ENCODE data around the gene C3orf20. TPM values are rescaled to one million over a fixed set of nuclear protein-coding genes. Genes with fewer than 3 reads are reported as not detected.

C3orf20 gene
- total and polyA plus RNA-seq, 2 experiments from 2014 or later = not detected

DNA sequence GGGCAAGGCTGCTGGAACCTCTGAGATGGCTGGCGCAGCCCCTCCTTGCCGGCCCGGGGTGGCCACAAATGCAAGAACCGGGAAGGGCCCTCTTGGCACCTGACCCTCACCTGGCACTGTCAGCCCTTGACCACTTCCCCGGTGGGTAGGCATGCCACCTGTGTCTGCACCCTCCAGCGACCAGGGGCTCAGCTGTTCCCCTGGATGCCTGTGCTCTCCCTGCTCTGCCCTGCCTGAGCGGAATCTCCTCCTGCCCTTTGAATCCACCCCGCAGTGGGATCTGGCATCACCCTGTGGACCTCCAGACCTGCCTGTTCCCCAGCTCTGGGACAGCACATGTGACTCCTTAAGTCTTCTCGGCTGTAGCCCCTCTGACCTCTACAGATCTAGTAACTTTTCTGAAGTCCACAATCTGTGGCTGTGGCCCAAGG is 117.8 kb downstream of the C3orf20 start (continued):
- TF ChIP-seq REST (IDR thresholded peaks at IDR 0.05; ENCODE audit: unreplicated experiment) = no peak
- no peak for TF ChIP-seq NANOG (IDR thresholded peaks at IDR 0.05; ENCODE audit: borderline replicate concordance)
- no peak for TF ChIP-seq EZH2 (IDR thresholded peaks at IDR 0.05; ENCODE audit: low read depth, unreplicated experiment)
- TF ChIP-seq POLR2AphosphoS5 (IDR thresholded peaks at IDR 0.05; ENCODE audit: low read depth) = no peak
- TF ChIP-seq EZH2phosphoT487 (IDR thresholded peaks at IDR 0.05; ENCODE audit: unreplicated experiment) = no peak

DNA sequence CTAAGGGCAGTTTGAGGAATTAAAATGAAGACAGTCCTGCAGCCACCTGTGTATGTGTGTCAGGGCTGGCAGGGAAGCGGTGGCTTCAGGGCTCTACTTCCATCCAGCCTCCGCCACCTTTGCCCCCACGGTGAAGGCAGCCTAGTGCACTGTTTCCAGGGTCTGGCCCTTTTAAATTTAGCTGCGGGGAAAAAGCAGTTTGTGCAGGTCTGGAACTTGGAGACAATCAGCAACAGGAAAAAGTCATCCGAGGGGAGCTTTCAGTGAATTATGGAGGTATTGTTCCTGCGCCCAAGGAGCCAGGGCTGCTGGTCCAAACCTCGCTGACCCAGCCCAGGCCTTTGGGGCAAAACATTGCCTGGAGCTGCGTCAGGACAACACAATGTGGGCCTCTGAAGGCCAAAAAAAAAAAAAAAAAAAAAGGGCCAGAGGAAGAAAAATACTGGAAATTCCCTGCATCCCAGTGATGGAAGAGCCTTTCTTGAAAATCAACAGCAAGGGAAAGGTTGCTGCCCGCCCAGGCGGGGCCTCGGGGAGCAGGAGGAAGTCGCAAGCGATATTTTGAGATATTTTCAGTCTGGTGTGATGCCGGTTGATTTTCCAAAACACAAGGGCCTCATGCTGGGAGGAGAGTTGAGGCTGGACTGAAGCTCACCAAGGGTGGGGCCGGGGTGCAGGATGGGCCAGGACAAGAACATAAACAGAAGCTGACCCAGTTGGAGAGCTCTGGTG is 118.4 kb downstream of the C3orf20 start:
- Histone ChIP-seq H3K9me2 (ENCODE audit: insufficient read depth) (no peaks in the 10 kb centered on the region), H3K27ac (ENCODE audit: low read depth) (no peak overlapping the region), H3K27me3 (ENCODE audit: insufficient read depth) (no peaks in the 10 kb centered on the region), H2AFZ (no peak overlapping the region), H3F3A (replicated peaks; ENCODE audit: low read depth) (no peaks in the 10 kb centered on the region), H4K20me1 (replicated peaks; ENCODE audit: insufficient read depth) (no peaks in the 10 kb centered on the region), H3K4me2 (no peak overlapping the region), H3K79me2 (replicated peaks; ENCODE audit: insufficient read depth) (no peaks in the 10 kb centered on the region), H3K4me3 (no peak overlapping the region), H3K36me3 (ENCODE audit: insufficient read depth) (no peaks in the 10 kb centered on the region), H3K4me1 (ENCODE audit: insufficient read depth) (peaks cover 7% of the 10 kb centered on the region)
- Mint-ChIP-seq H3K9me3 (no peaks in the 10 kb centered on the region), H3K27ac (peak overlapping the region; percentile 13; the same call in 1 of the 2 replicates), H3K4me1 (peaks cover 26% of the 10 kb centered on the region), H3K4me3 (no peak overlapping the region), H3K27me3 (ENCODE audit: insufficient read depth, low read depth, poor library complexity) (peaks cover 4% of the 10 kb centered on the region), H3K36me3 (ENCODE audit: low read depth) (no peaks in the 10 kb centered on the region)
- ATAC-seq (no peak), DNase-seq (ENCODE audit: low spot score) (no peak)
- TF ChIP-seq REST (IDR thresholded peaks at IDR 0.05; ENCODE audit: unreplicated experiment) (no peak), JUNB (IDR thresholded peaks at IDR 0.05; ENCODE audit: unreplicated experiment) (no peak), EZH2 (IDR thresholded peaks at IDR 0.05; ENCODE audit: low read depth, unreplicated experiment) (no peak), POLR2AphosphoS5 (IDR thresholded peaks at IDR 0.05; ENCODE audit: low read depth) (no peak)
- TF ChIP-seq, protein P1, sequence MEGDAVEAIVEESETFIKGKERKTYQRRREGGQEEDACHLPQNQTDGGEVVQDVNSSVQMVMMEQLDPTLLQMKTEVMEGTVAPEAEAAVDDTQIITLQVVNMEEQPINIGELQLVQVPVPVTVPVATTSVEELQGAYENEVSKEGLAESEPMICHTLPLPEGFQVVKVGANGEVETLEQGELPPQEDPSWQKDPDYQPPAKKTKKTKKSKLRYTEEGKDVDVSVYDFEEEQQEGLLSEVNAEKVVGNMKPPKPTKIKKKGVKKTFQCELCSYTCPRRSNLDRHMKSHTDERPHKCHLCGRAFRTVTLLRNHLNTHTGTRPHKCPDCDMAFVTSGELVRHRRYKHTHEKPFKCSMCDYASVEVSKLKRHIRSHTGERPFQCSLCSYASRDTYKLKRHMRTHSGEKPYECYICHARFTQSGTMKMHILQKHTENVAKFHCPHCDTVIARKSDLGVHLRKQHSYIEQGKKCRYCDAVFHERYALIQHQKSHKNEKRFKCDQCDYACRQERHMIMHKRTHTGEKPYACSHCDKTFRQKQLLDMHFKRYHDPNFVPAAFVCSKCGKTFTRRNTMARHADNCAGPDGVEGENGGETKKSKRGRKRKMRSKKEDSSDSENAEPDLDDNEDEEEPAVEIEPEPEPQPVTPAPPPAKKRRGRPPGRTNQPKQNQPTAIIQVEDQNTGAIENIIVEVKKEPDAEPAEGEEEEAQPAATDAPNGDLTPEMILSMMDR (conservative IDR thresholded peaks at IDR 0.05; ENCODE audit: low read depth in 2 of 2) = no peak
- TF ChIP-seq, protein P2, sequence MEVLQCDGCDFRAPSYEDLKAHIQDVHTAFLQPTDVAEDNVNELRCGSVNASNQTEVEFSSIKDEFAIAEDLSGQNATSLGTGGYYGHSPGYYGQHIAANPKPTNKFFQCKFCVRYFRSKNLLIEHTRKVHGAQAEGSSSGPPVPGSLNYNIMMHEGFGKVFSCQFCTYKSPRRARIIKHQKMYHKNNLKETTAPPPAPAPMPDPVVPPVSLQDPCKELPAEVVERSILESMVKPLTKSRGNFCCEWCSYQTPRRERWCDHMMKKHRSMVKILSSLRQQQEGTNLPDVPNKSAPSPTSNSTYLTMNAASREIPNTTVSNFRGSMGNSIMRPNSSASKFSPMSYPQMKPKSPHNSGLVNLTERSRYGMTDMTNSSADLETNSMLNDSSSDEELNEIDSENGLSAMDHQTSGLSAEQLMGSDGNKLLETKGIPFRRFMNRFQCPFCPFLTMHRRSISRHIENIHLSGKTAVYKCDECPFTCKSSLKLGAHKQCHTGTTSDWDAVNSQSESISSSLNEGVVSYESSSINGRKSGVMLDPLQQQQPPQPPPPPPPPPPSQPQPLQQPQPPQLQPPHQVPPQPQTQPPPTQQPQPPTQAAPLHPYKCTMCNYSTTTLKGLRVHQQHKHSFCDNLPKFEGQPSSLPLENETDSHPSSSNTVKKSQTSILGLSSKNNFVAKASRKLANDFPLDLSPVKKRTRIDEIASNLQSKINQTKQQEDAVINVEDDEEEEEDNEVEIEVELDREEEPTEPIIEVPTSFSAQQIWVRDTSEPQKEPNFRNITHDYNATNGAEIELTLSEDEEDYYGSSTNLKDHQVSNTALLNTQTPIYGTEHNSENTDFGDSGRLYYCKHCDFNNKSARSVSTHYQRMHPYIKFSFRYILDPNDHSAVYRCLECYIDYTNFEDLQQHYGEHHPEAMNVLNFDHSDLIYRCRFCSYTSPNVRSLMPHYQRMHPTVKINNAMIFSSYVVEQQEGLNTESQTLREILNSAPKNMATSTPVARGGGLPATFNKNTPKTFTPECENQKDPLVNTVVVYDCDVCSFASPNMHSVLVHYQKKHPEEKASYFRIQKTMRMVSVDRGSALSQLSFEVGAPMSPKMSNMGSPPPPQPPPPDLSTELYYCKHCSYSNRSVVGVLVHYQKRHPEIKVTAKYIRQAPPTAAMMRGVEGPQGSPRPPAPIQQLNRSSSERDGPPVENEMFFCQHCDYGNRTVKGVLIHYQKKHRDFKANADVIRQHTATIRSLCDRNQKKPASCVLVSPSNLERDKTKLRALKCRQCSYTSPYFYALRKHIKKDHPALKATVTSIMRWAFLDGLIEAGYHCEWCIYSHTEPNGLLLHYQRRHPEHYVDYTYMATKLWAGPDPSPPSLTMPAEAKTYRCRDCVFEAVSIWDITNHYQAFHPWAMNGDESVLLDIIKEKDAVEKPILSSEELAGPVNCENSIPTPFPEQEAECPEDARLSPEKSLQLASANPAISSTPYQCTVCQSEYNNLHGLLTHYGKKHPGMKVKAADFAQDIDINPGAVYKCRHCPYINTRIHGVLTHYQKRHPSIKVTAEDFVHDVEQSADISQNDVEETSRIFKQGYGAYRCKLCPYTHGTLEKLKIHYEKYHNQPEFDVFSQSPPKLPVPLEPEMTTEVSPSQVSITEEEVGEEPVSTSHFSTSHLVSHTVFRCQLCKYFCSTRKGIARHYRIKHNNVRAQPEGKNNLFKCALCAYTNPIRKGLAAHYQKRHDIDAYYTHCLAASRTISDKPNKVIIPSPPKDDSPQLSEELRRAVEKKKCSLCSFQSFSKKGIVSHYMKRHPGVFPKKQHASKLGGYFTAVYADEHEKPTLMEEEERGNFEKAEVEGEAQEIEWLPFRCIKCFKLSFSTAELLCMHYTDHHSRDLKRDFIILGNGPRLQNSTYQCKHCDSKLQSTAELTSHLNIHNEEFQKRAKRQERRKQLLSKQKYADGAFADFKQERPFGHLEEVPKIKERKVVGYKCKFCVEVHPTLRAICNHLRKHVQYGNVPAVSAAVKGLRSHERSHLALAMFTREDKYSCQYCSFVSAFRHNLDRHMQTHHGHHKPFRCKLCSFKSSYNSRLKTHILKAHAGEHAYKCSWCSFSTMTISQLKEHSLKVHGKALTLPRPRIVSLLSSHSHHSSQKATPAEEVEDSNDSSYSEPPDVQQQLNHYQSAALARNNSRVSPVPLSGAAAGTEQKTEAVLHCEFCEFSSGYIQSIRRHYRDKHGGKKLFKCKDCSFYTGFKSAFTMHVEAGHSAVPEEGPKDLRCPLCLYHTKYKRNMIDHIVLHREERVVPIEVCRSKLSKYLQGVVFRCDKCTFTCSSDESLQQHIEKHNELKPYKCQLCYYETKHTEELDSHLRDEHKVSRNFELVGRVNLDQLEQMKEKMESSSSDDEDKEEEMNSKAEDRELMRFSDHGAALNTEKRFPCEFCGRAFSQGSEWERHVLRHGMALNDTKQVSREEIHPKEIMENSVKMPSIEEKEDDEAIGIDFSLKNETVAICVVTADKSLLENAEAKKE (CRISPR knock-in tag; IDR thresholded peaks at IDR 0.05) = no peak
